A549 (cell line): ENCODE measurements around the gene NKG7. TPM values are rescaled to one million over a fixed set of nuclear protein-coding genes. Genes with fewer than 3 reads are reported as not detected.
"Not testable (repeated sequence)": the region's sequence is repeated elsewhere in the genome, so short reads cannot be mapped to it uniquely, and the experiment has no call there.

Experiments
- ATAC-seq, 2 experiments: fragments of 200-7000 bp in 1 of 2; fragments of >200 bp in 1 of 2; cut with Nextera tagmentation in 1 of 2; cut with Tn5 transposase in 1 of 2; 3 replicates each; pipeline versions ENCODE4 v1.8.0 to v1.9.1; 2018 to 2020; ENCODE audit warnings: mild to moderate bottlenecking in 1 of 2, moderate library complexity in 1 of 2
- CTCF ChIA-PET: fragments of 300-600 bp; sonication (Branson Sonifier 250); formaldehyde crosslinking; extraction: SDS; loops from one replicate; lab custom pipeline; 2021; ENCODE audit warnings: antibody characterized with exemption, inconsistent platforms; lab: Yijun Ruan, JAX
- POLR2A ChIA-PET: fragments of 350-600 bp; formaldehyde crosslinking; extraction: SDS; loops from one replicate; lab custom pipeline; 2021; ENCODE audit warnings: antibody characterized with exemption, inconsistent platforms; lab: Yijun Ruan, JAX
- DNase-seq, 2 experiments: peaks; one replicate each; pipeline versions ENCODE4 v3.0.0 to v3.0.0-alpha.2; 2011 to 2016; ENCODE audit warnings: low read depth in 1 of 2, low spot score in 1 of 2
- FAIRE-seq: peaks from 2 replicates; lab custom pipeline; 2011; peaks lifted over from hg19 to GRCh38; lab: Jason Lieb, UNC
- H3K27ac ChIP-seq, 2 experiments: fragments of >200 bp; sonication (Bioruptor Twin); formaldehyde crosslinking; 3 replicates each; pipeline ENCODE4 v1.5.1; 2016 to 2017
- H3K4me1 ChIP-seq: fragments of >200 bp; sonication (Bioruptor Twin); formaldehyde crosslinking; 3 replicates; pipeline ENCODE4 v1.6.1; 2016
- H3K4me2 ChIP-seq: fragments of >200 bp; sonication (Bioruptor Twin); formaldehyde crosslinking; 3 replicates; pipeline ENCODE4 v1.6.1; 2016
- H3K4me3 ChIP-seq: fragments of >200 bp; sonication (Bioruptor Twin); formaldehyde crosslinking; 3 replicates; pipeline ENCODE4 v1.5.1; 2016
- H3K9me3 ChIP-seq: fragments of >200 bp; sonication (Bioruptor Twin); formaldehyde crosslinking; 3 replicates; pipeline ENCODE4 v1.6.1; 2016
- BCL3 ChIP-seq: fragments of >200 bp; sonication (Bioruptor Twin); formaldehyde crosslinking; IDR thresholded peaks from 3 replicates; pipeline ENCODE4 v1.6.1; 2016
- BHLHE40 ChIP-seq: IDR thresholded peaks from 2 replicates; pipeline ENCODE4 v1.6.1; 2012; ENCODE audit warnings: low read depth, low read length, inconsistent platforms
- EHF ChIP-seq: fragments of 250-450 bp; sonication (Bioruptor Pico); IDR thresholded peaks from 2 replicates; pipeline ENCODE4 v1.5.0; 2020; ENCODE audit warnings: mild to moderate bottlenecking
- FOXS1 ChIP-seq: fragments of 250-450 bp; sonication (Bioruptor Pico); IDR thresholded peaks from 2 replicates; pipeline ENCODE4 v1.5.0; 2020; ENCODE audit warnings: mild to moderate bottlenecking, moderate library complexity
- HEYL ChIP-seq: fragments of 250-450 bp; sonication (Bioruptor Pico); IDR thresholded peaks from 2 replicates; pipeline ENCODE4 v1.8.0; 2021; ENCODE audit warnings: mild to moderate bottlenecking, moderate library complexity
- HMGXB4 ChIP-seq: fragments of 250-450 bp; sonication (Bioruptor Pico); IDR thresholded peaks from 2 replicates; pipeline ENCODE4 v1.5.0; 2021; ENCODE audit warnings: mild to moderate bottlenecking, moderate library complexity, borderline replicate concordance
- HOXA7 ChIP-seq: fragments of 250-450 bp; sonication (Bioruptor Pico); IDR thresholded peaks from 2 replicates; pipeline ENCODE4 v1.5.0; 2020; ENCODE audit warnings: mild to moderate bottlenecking, moderate library complexity
- JUN ChIP-seq, 2 experiments: fragments of >200 bp; sonication (Bioruptor Twin); formaldehyde crosslinking; IDR thresholded peaks; 2 replicates in 1 of 2; 3 replicates in 1 of 2; pipeline ENCODE4 v1.6.1; 2016 to 2017
- KDM5A ChIP-seq: fragments of 200-600 bp; sonication (generic); IDR thresholded peaks from 2 replicates; pipeline ENCODE4 v1.6.1; 2016; ENCODE audit warnings: antibody characterized with exemption, mild to moderate bottlenecking
- PBX3 ChIP-seq: IDR thresholded peaks from 2 replicates; pipeline ENCODE4 v1.6.1; 2012
- POLR2A ChIP-seq: IDR thresholded peaks from 2 replicates; pipeline ENCODE4 v1.6.1; 2012; ENCODE audit warnings: mild to moderate bottlenecking, low read length
- RAD21 ChIP-seq, 2 experiments: fragments of >200 bp in 1 of 2; sonication (Bioruptor Twin) in 1 of 2; formaldehyde crosslinking in 1 of 2; IDR thresholded peaks in 1 of 2; conservative IDR thresholded peaks in 1 of 2; 2 replicates in 1 of 2; 3 replicates in 1 of 2; pipeline ENCODE4 v1.6.1; 2012 to 2018; ENCODE audit warnings: inconsistent platforms in 1 of 2
- REST ChIP-seq: fragments of 200-600 bp; sonication (generic); IDR thresholded peaks from 2 replicates; pipeline ENCODE4 v1.6.1; 2016; ENCODE audit warnings: antibody characterized with exemption, mild to moderate bottlenecking, moderate library complexity
- SMC3 ChIP-seq: fragments of >200 bp; sonication (Bioruptor Twin); formaldehyde crosslinking; IDR thresholded peaks from 3 replicates; pipeline ENCODE4 v1.6.1; 2018; ENCODE audit warnings: inconsistent platforms
- SREBF2 ChIP-seq: fragments of 450-650 bp; IDR thresholded peaks from 2 replicates; pipeline ENCODE4 v1.6.1; 2014; ENCODE audit warnings: mild to moderate bottlenecking, moderate library complexity
- TP53 ChIP-seq: fragments of 250-450 bp; sonication (Bioruptor Pico); IDR thresholded peaks from 2 replicates; pipeline ENCODE4 v1.5.0; 2021; ENCODE audit warnings: mild to moderate bottlenecking, moderate library complexity
- ZNF302 ChIP-seq: fragments of 250-450 bp; sonication (Bioruptor Pico); IDR thresholded peaks from 2 replicates; pipeline ENCODE4 v1.9.0; 2021; ENCODE audit warnings: inconsistent platforms, mild to moderate bottlenecking, moderate library complexity
- WGBS: methylation state at CpG from one replicate; pipeline ENCODE4 v1.1.6; 2017; ENCODE audit errors: missing lambda C conversion rate; 5-methylcytosine and 5-hydroxymethylcytosine counted together
- polyA plus RNA-seq, 4 experiments: library from polyadenylated mRNA; depleted of rRNA in 3 of 4; stranded (reverse); fragments of >200 nt; fragmentation: RNase III in 1 of 4; extraction: RNeasy Plus Mini Kit Qiagen cat#74134 plus additional on column Dnase treatment in 1 of 4; gene quantifications; 2 replicates in 3 of 4; 3 replicates in 1 of 4; pipeline ENCODE4 v1.2.3, GENCODE V29; 2011 to 2017
- TF ChIP-seq, protein P1 (sequence below): fragments of >200 bp; sonication (Bioruptor Twin); formaldehyde crosslinking; IDR thresholded peaks from 3 replicates; pipeline ENCODE4 v1.5.1; 2016

Gene NKG7
- polyA plus RNA-seq, 2 of the 4 experiments (the other 2 are of a cell fraction), result not detected

- ATAC-seq (no peak), DNase-seq (peak; percentile 49 to 50), FAIRE-seq (no peak)
- TF ChIP-seq SMC3 (0 out of 3 replicates have a peak, but pooled peaks have one; percentile 25), BHLHE40 (no peak), JUN (IDR thresholded peaks at IDR 0.05) (no peak), HMGXB4 (CRISPR knock-in tag) (no peak), HOXA7 (CRISPR knock-in tag) (no peak), POLR2A (no peak), REST (no peak), RAD21 (conservative IDR thresholded peaks at IDR 0.05 in 1 of 2, IDR thresholded peaks at IDR 0.05 in 1 of 2) (peak; percentile 29 to 44; a peak in 3 of 5 replicates)
- TF ChIP-seq, protein P1, sequence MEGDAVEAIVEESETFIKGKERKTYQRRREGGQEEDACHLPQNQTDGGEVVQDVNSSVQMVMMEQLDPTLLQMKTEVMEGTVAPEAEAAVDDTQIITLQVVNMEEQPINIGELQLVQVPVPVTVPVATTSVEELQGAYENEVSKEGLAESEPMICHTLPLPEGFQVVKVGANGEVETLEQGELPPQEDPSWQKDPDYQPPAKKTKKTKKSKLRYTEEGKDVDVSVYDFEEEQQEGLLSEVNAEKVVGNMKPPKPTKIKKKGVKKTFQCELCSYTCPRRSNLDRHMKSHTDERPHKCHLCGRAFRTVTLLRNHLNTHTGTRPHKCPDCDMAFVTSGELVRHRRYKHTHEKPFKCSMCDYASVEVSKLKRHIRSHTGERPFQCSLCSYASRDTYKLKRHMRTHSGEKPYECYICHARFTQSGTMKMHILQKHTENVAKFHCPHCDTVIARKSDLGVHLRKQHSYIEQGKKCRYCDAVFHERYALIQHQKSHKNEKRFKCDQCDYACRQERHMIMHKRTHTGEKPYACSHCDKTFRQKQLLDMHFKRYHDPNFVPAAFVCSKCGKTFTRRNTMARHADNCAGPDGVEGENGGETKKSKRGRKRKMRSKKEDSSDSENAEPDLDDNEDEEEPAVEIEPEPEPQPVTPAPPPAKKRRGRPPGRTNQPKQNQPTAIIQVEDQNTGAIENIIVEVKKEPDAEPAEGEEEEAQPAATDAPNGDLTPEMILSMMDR, result peak; percentile 58
- ChIA-PET CTCF (interaction anchor here (0.6 to 3.2 kb wide), 21 partner anchors 9 to 356 kb away, joined by 3 to 16 read pairs (median 6); partner anchors contain the start of genes CLDND2, LIM2 and VSIG10L), POLR2A (no interaction called here)
- no peak overlapping the region for H3K4me3 ChIP-seq
- no peak overlapping the region for H3K27ac ChIP-seq
- H3K9me3 ChIP-seq, result peaks cover 27% of the 10 kb centered on the region
- peaks cover 10% of the 10 kb centered on the region for H3K4me1 ChIP-seq
- H3K4me2 ChIP-seq, result no peak overlapping the region
- 40% methylated on average over 7 of the region's 7 CpGs for WGBS
Observed at GRCh38 chr19:51398096-51398704, 25.7 kb upstream of the NKG7 start.

DNA sequence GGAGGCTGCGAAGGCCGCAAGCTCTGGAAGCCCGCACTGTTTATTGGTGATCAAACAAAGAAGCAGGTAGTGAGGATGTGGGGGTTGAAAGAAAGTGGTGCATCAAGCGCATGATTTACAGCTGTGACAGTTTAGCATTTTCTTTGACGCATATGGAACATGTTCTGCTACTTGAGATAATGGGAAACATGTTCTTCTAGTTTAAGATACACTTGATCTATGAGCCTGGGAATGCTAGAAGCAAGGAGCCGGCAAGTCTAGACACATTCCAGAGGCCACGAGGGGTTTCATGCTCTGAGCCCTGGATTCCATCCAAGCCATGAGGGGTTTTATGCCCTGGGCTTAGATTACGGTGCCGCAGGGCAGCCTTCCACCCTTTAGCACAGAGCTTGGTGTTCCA is 25.0 kb upstream of the NKG7 start:
- H3K4me2 ChIP-seq, H3K4me3 ChIP-seq, ATAC-seq, FAIRE-seq, H3K27ac ChIP-seq, POLR2A ChIA-PET, DNase-seq: not testable (repeated sequence)
- 86% methylated on average over 9 of the region's 9 CpGs for WGBS
- Histone ChIP-seq H3K4me1 (peaks cover 10% of the 10 kb centered on the region), H3K9me3 (peaks cover 19% of the 10 kb centered on the region)
- CTCF ChIA-PET, result interaction anchor here (0.6 to 3.2 kb wide), 18 partner anchors 9 to 357 kb away, joined by 3 to 16 read pairs (median 6); partner anchors contain the start of genes LIM2 and VSIG10L

GRCh38 chr19:51396175-51396574 is 23.7 kb upstream of the NKG7 start:
- CTCF ChIA-PET, result interaction anchor here (0.6 to 2.4 kb wide), 5 partner anchors 12 to 261 kb away, joined by 3 to 16 read pairs (median 6); no protein-coding TSS in a partner anchor
- TF ChIP-seq HOXA7 (CRISPR knock-in tag) (no peak), TP53 (CRISPR knock-in tag) (no peak), ZNF302 (CRISPR knock-in tag) (no peak), SMC3 (no peak), BCL3 (no peak), SREBF2 (no peak), EHF (CRISPR knock-in tag) (no peak), REST (no peak), HEYL (CRISPR knock-in tag) (no peak), FOXS1 (CRISPR knock-in tag) (no peak), PBX3 (no peak), KDM5A (no peak)

More at GRCh38 chr19:51396175-51396574, 23.7 kb upstream of the NKG7 start:
- H3K4me1 ChIP-seq, result peaks cover 10% of the 10 kb centered on the region
- POLR2A ChIA-PET, result no interaction called here
- FAIRE-seq (no peak), DNase-seq (no peak), ATAC-seq (no peak)
- no peak overlapping the region for H3K4me3 ChIP-seq
- WGBS, result 98% methylated on average over 2 of the region's 2 CpGs
- no peak overlapping the region for H3K4me2 ChIP-seq
- peaks cover 9% of the 10 kb centered on the region; the same call in 1 of the 3 replicates for H3K9me3 ChIP-seq
- H3K27ac ChIP-seq, result no peak overlapping the region
